Ascending aorta (tissue), 2 donors: Measurements from ENCODE around the gene PLB1. TPM values are rescaled to one million over a fixed set of nuclear protein-coding genes. Genes with fewer than 3 reads are reported as not detected.

Experiments used
- DNase-seq, 2 donors: peaks; one replicate each; pipeline ENCODE4 v3.0.0-alpha.2; 2019; ENCODE audit warnings: low spot score in 2 of 2
- H3K27ac ChIP-seq, 2 donors: fragments of 200-600 bp; sonication (generic); one replicate each; pipeline ENCODE4 v1.5.1; 2016 to 2017; ENCODE audit warnings: mild to moderate bottlenecking in 1 of 2
- H3K27me3 ChIP-seq: fragments of 200-600 bp; sonication (generic); one replicate; pipeline ENCODE4 v1.5.1; 2017
- H3K36me3 ChIP-seq, 2 donors: fragments of 200-600 bp; sonication (generic); one replicate each; pipeline ENCODE4 v1.5.1; 2016
- H3K4me1 ChIP-seq, 2 donors: fragments of 200-600 bp; sonication (generic); one replicate each; pipeline ENCODE4 v1.5.1; 2016 to 2017; ENCODE audit warnings: mild to moderate bottlenecking in 1 of 2
- H3K4me3 ChIP-seq, 2 donors: fragments of 200-600 bp; sonication (generic); one replicate each; pipeline ENCODE4 v1.5.1; 2016 to 2017; ENCODE audit warnings: mild to moderate bottlenecking in 1 of 2
- H3K9me3 ChIP-seq, 2 donors: fragments of 200-600 bp; sonication (generic); one replicate each; pipeline ENCODE4 v1.5.1; 2016
- CTCF ChIP-seq, 3 experiments: fragments of 200-600 bp in 2 of 3; fragments of 450-650 bp in 1 of 3; sonication (generic) in 2 of 3; IDR thresholded peaks; one replicate each; pipeline ENCODE4 v1.5.1; 2016 to 2019; ENCODE audit warnings: antibody characterized with exemption in 3 of 3, mild to moderate bottlenecking in 1 of 3, moderate library complexity in 1 of 3
- intact Hi-C: fragments of 100-400 bp; cut with DNase I; formaldehyde crosslinking; loops from one replicate; pipeline ENCODE4 v1.15.1; 2023
- total RNA-seq: library from RNA; depleted of rRNA; stranded (reverse); fragments of >200 nt; gene quantifications from one replicate; pipeline ENCODE4 v1.1.0, GENCODE V29; 2016

PLB1 gene
- total RNA-seq, 1 donor from 2014 or later = 9.7 TPM

GRCh38 chr2:28557389-28558131 is 61.7 kb downstream of the PLB1 start:
- Histone ChIP-seq H3K4me3 (no peak overlapping the region), H3K4me1 (no peaks in the 10 kb centered on the region), H3K27ac (no peak overlapping the region), H3K27me3 (no peaks in the 10 kb centered on the region), H3K36me3 (no peaks in the 10 kb centered on the region), H3K9me3 (no peaks in the 10 kb centered on the region)
- intact Hi-C loops = no loop called here
- no peak for TF ChIP-seq CTCF (IDR thresholded peaks at IDR 0.05)
- DNase-seq = no peak

GRCh38 chr2:28558158-28558820 is 62.4 kb downstream of the PLB1 start:
- DNase-seq = no peak

GRCh38 chr2:28558918-28559317 is 63.1 kb downstream of the PLB1 start:
- Histone ChIP-seq H3K4me1 (no peaks in the 10 kb centered on the region), H3K4me3 (no peak overlapping the region), H3K27me3 (no peaks in the 10 kb centered on the region), H3K36me3 (no peaks in the 10 kb centered on the region), H3K9me3 (no peaks in the 10 kb centered on the region), H3K27ac (no peak overlapping the region)
- DNase-seq = no peak
- intact Hi-C loops = no loop called here
- TF ChIP-seq CTCF (IDR thresholded peaks at IDR 0.05) = no peak

More at GRCh38 chr2:28558158-28558820, 62.4 kb downstream of the PLB1 start:
- no peak overlapping the region for H3K27ac ChIP-seq
- no peaks in the 10 kb centered on the region for H3K9me3 ChIP-seq
- TF ChIP-seq CTCF (IDR thresholded peaks at IDR 0.05) = no peak
- H3K36me3 ChIP-seq = no peaks in the 10 kb centered on the region
- H3K4me3 ChIP-seq = no peak overlapping the region
- H3K4me1 ChIP-seq = no peaks in the 10 kb centered on the region
- intact Hi-C loops = no loop called here
- no peaks in the 10 kb centered on the region for H3K27me3 ChIP-seq

- H3K27ac ChIP-seq = no peak overlapping the region
- H3K4me1 ChIP-seq = peaks cover 0 to 5% of the 10 kb centered on the region in 2 donors
- DNase-seq = no peak
- TF ChIP-seq CTCF (IDR thresholded peaks at IDR 0.05) = no peak
- no peaks in the 10 kb centered on the region for H3K27me3 ChIP-seq
- no peaks in the 10 kb centered on the region for H3K36me3 ChIP-seq
- no peaks in the 10 kb centered on the region for H3K9me3 ChIP-seq
- intact Hi-C loops = loop anchor here (10.0 kb wide), 1 partner anchor 879 kb away; no protein-coding TSS in a partner anchor
- no peak overlapping the region for H3K4me3 ChIP-seq
Measured at GRCh38 chr2:28563869-28564268, 68.0 kb downstream of the PLB1 start.

GRCh38 chr2:28564346-28564745 is 68.5 kb downstream of the PLB1 start:
- peaks cover 0 to 5% of the 10 kb centered on the region in 2 donors for H3K4me1 ChIP-seq
- intact Hi-C loops = loop anchor here (10.0 kb wide), 1 partner anchor 880 kb away; no protein-coding TSS in a partner anchor
- H3K27ac ChIP-seq = no peak overlapping the region
- no peak for TF ChIP-seq CTCF (IDR thresholded peaks at IDR 0.05)
- no peaks in the 10 kb centered on the region for H3K36me3 ChIP-seq
- DNase-seq = no peak
- no peaks in the 10 kb centered on the region for H3K27me3 ChIP-seq
- no peak overlapping the region for H3K4me3 ChIP-seq
- no peaks in the 10 kb centered on the region for H3K9me3 ChIP-seq
